IPS-18a (cell line): ENCODE measurements around the gene MAPKAPK3.

Source experiments
- H3K27ac ChIP-seq: one replicate; pipeline ENCODE4 v1.5.1; 2013; ENCODE audit warnings: low read length
- H3K27me3 ChIP-seq: one replicate; pipeline ENCODE4 v1.6.1; 2013; ENCODE audit warnings: mild to moderate bottlenecking, low read length; ENCODE audit not compliant: control insufficient read depth, insufficient read depth
- H3K36me3 ChIP-seq: one replicate; pipeline ENCODE4 v1.6.1; 2013; ENCODE audit warnings: low read depth, low read length; ENCODE audit not compliant: control insufficient read depth
- H3K4me1 ChIP-seq: one replicate; pipeline ENCODE4 v1.6.1; 2013; ENCODE audit warnings: low read depth, low read length; ENCODE audit not compliant: control insufficient read depth
- H3K4me3 ChIP-seq: one replicate; pipeline ENCODE4 v1.5.1; 2013; ENCODE audit warnings: low read length
- H3K9ac ChIP-seq: one replicate; pipeline ENCODE4 v1.6.1; 2013; ENCODE audit warnings: mild to moderate bottlenecking, low read length, moderate library complexity
- H3K9me3 ChIP-seq: one replicate; pipeline ENCODE4 v1.6.1; 2013; ENCODE audit warnings: low read depth, low read length; ENCODE audit not compliant: control insufficient read depth

MAPKAPK3 gene

DNA sequence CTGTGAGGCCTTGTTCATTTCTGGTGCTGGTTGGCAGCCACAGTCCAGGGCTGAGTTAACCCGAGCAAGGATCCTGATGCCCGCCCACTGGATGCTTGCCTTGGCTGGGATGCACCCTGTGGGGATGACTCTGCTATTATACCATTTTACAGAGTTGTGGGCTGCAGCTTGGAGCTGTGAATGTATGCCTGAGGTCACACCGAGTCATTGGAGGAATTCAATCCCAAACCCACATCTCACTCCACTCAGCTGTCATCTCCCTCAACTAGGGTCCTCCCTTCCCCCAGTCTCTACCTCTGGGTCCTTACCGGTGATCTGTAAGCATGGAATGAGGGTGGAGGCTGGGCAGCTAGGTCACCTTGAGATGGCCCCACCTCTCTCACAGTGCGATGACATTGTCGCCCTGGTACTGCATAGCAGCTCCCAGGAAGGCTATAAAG is 22.1 kb downstream of the MAPKAPK3 start:
- H3K27ac ChIP-seq = no peak overlapping the region
- H3K9me3 ChIP-seq = no peaks in the 10 kb centered on the region
- H3K9ac ChIP-seq = no peak overlapping the region
- H3K4me3 ChIP-seq = no peak overlapping the region
- peaks cover 12% of the 10 kb centered on the region for H3K4me1 ChIP-seq
- no peaks in the 10 kb centered on the region for H3K36me3 ChIP-seq
- H3K27me3 ChIP-seq = no peaks in the 10 kb centered on the region

DNA sequence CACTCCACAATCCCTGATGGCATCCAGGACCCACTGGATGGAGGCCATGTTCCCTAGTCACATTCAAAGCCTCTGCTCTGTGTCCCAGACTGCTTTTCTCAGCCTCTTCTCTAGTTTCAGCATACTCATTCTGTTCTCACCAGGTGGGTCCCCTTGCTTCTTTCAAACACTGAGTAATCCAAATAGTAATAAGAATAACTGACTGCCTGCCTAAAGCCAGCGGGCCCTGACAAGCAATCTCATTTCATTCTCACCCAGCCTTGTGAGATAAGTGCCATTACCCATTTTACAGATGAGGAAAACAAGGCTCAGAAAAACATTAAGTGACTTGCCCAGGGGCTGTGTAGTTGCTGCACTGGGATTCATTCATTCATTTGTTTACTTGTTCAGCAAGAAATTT is 25.4 kb downstream of the MAPKAPK3 start:
- no peak overlapping the region for H3K4me3 ChIP-seq
- H3K27ac ChIP-seq = no peak overlapping the region
- peaks cover 6% of the 10 kb centered on the region for H3K36me3 ChIP-seq

DNA sequence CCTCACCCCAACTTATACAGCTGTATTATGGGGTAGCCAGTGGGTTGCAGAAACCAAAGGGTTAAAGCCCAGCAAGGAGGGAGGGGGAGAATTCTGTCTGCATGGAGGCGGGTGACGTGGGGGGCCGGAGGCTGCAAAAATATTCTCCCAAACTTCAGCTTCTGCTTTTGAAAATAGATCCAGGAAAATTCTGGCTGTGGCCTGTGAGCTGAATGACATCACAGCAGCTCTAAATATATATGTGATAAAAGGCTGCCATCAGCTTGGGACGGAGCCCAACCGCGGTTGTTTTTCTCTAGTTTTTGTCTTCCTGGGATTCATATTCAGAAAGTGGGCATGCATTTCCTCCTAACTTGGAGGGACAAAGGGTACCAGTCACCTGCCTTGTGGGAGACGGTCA is 27.6 kb downstream of the MAPKAPK3 start:
- H3K4me1 ChIP-seq = no peaks in the 10 kb centered on the region
- peaks cover 6% of the 10 kb centered on the region for H3K36me3 ChIP-seq

More for the DNA sequence above, 25.4 kb downstream of the MAPKAPK3 start:
- Histone ChIP-seq H3K4me1 (peaks cover 4% of the 10 kb centered on the region), H3K9me3 (no peaks in the 10 kb centered on the region), H3K27me3 (no peaks in the 10 kb centered on the region), H3K9ac (no peak overlapping the region)

DNA sequence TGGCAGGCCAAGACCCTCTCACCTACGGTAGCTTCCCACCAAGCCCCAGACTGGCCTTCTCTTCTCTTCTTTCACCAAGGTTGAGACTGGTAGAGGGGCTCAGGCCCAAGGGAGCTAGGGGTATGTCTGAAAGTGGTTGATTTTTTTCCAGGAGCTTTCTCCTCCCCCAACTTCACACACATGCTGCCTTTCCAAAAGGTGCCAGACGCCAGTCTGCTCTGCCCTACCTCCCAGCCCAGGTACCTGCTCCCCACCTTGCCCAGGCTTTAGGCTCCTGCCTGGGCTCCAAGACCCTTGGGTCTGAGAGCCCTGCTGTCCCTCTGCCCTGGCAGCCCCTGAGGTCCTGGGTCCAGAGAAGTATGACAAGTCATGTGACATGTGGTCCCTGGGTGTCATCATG is 28.4 kb downstream of the MAPKAPK3 start:
- H3K36me3 ChIP-seq = peaks cover 6% of the 10 kb centered on the region
- no peak overlapping the region for H3K4me3 ChIP-seq
- no peaks in the 10 kb centered on the region for H3K9me3 ChIP-seq
- no peak overlapping the region for H3K9ac ChIP-seq
- no peaks in the 10 kb centered on the region for H3K27me3 ChIP-seq
- H3K27ac ChIP-seq = no peak overlapping the region
- no peaks in the 10 kb centered on the region for H3K4me1 ChIP-seq

More for the DNA sequence above, 27.6 kb downstream of the MAPKAPK3 start:
- Histone ChIP-seq H3K9ac (no peak overlapping the region), H3K4me3 (no peak overlapping the region), H3K27me3 (no peaks in the 10 kb centered on the region), H3K9me3 (no peaks in the 10 kb centered on the region), H3K27ac (no peak overlapping the region)

DNA sequence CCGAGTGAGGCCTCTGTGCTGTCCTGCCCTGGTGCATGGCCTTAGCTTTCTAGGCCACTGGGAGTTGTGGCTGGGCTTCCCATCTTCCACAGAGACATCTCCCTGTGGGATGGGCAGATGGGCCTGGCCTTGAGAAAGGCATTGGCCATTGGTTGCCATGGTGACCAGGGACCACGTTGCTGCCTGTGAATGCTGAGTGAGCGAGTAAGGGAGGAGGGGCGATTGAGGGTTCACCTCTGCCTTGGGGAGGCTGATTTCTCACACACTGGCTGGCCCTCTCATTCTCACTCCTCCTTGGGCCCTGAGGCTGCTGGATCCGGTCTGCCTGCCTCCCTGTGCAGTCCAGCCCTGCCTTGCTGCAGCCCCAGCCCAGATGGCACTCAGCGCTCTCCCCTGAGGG is 31.4 kb downstream of the MAPKAPK3 start:
- H3K36me3 ChIP-seq = peaks cover 6% of the 10 kb centered on the region
- no peak overlapping the region for H3K4me3 ChIP-seq
- no peak overlapping the region for H3K9ac ChIP-seq
- no peaks in the 10 kb centered on the region for H3K27me3 ChIP-seq
- H3K4me1 ChIP-seq = peaks cover 13% of the 10 kb centered on the region
- H3K27ac ChIP-seq = no peak overlapping the region
- no peaks in the 10 kb centered on the region for H3K9me3 ChIP-seq

DNA sequence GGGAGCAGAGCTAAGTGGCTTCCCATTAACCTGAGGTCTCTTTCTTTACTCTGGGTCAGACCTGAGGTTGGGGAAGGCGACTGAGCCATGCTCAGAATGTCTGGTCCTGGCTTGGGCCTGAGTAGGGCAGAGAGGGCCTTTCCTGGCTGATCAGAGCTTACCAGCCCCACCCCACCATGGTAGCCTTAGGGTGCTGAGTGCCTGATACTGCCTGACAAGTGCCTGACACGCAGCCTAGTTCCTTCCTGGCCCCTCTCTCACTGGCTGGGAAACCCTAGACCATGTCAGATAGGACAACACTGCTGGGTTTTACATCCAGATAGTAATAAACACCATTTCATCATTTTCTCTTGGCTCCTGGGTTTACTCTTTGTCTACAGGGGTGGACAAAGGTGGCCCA is 32.0 kb downstream of the MAPKAPK3 start:
- peaks cover 6% of the 10 kb centered on the region for H3K36me3 ChIP-seq
- no peak overlapping the region for H3K27ac ChIP-seq

DNA sequence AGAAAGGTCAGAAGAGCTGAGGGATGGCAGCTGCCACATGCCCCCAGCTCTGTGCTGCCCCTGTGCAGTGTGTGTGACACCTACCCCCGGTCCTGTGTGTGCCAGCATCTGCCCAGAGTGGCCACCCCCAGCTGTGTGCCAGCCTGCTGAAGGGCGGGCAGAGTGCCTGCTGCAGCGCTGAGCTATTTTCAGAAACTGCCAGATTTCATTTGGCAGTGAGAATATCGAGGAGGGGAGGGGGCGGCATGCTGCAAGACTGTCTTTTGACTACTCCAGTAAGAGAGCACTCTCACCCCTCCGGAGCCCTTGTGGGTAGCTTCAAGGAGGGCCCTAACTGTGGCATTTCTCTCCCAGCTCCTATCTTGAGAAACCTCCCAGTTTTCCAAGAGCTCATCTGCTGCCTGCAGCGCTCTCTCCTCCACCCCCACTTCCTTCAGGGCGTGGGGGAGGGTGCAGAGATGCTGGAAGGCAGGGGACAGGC is 32.5 kb downstream of the MAPKAPK3 start:
- no peak overlapping the region for H3K4me3 ChIP-seq
- H3K27ac ChIP-seq = no peak overlapping the region
- peaks cover 3% of the 10 kb centered on the region for H3K36me3 ChIP-seq
- no peaks in the 10 kb centered on the region for H3K27me3 ChIP-seq
- peaks cover 13% of the 10 kb centered on the region for H3K4me1 ChIP-seq
- no peaks in the 10 kb centered on the region for H3K9me3 ChIP-seq
- no peak overlapping the region for H3K9ac ChIP-seq

More for the DNA sequence above, 32.0 kb downstream of the MAPKAPK3 start:
- no peak overlapping the region for H3K9ac ChIP-seq
- no peak overlapping the region for H3K4me3 ChIP-seq
- H3K27me3 ChIP-seq = no peaks in the 10 kb centered on the region
- peaks cover 13% of the 10 kb centered on the region for H3K4me1 ChIP-seq
- H3K9me3 ChIP-seq = no peaks in the 10 kb centered on the region

DNA sequence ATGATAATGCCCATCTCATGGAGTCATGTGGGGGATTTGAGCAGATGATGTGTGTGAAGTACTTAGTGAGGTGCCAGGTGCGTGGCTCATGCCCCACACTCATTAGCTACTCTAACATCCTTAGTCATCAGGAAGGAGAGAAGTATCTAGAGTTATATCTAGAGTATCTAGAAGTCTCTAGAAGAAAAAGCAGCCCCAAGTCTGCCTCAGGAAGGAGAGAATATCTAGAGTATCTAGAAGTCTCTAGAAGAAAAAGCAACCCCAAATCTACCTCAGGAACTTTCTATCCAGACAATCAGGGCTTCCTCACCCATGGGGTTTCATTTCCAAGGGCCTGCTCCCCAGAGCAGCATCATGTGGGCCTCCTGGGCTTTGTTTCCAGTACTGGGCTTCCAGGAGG is 33.1 kb downstream of the MAPKAPK3 start:
- H3K9me3 ChIP-seq = no peaks in the 10 kb centered on the region
- H3K9ac ChIP-seq = no peak overlapping the region
- peaks cover 13% of the 10 kb centered on the region for H3K4me1 ChIP-seq
- no peaks in the 10 kb centered on the region for H3K27me3 ChIP-seq
- no peaks in the 10 kb centered on the region for H3K36me3 ChIP-seq
- H3K27ac ChIP-seq = no peak overlapping the region
- no peak overlapping the region for H3K4me3 ChIP-seq

DNA sequence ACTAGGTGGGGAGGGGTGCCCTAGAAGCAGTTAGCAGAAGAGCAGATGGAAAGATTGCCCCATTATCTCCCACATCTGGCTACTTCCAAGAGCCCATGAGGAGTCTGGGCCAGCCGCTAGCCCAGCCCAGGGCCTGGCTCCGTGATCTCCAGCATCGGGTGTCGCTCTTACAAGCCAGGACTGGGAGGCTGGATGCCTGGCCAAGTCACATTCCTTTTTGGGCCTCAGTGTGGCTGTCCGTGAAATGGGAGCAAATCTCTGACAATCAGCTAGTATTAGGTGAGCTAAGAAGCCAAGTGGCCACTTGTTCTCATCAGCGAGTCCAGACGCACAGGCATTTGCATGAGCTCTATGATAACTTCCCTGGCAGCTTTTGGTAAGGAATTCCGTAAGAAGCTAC is 34.5 kb downstream of the MAPKAPK3 start:
- Histone ChIP-seq H3K27ac (no peak overlapping the region), H3K9ac (no peak overlapping the region)

DNA sequence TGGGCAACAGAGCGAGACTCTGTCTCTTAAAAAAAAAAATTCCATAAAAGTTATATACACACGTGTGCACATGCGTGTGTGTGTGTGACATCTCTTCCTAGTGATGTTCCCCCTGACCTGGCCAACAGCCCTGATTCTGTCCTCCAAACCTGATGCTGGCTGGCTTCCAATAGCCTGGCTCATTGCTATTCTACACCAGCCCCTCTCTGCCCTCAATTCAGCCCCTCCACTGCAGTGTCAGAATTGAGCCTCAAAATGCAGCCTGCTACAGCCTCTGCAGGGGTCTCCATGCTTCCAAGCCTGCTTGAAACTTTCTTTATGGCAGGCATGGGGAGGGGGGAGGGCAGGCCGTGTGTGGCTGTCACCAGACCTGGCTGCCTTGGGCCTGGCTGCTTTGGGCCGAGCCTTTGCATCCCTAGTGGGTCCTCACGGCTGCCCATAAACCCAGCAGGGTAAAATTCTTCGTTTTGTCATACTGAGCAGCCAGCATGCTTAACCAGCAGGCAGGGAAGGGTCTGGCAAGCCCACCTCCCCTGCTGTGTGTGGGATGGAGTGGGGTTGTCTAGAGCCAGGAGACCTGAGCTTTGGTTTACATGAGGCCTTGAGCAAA is 35.1 kb downstream of the MAPKAPK3 start:
- H3K27me3 ChIP-seq = no peaks in the 10 kb centered on the region
- no peaks in the 10 kb centered on the region for H3K36me3 ChIP-seq
- no peak overlapping the region for H3K27ac ChIP-seq
- peaks cover 13% of the 10 kb centered on the region for H3K4me1 ChIP-seq
- H3K4me3 ChIP-seq = no peak overlapping the region
- no peaks in the 10 kb centered on the region for H3K9me3 ChIP-seq
- H3K9ac ChIP-seq = no peak overlapping the region

More for the DNA sequence above, 34.5 kb downstream of the MAPKAPK3 start:
- H3K9me3 ChIP-seq = no peaks in the 10 kb centered on the region
- no peaks in the 10 kb centered on the region for H3K27me3 ChIP-seq
- no peaks in the 10 kb centered on the region for H3K36me3 ChIP-seq
- H3K4me3 ChIP-seq = no peak overlapping the region
- H3K4me1 ChIP-seq = peaks cover 13% of the 10 kb centered on the region

DNA sequence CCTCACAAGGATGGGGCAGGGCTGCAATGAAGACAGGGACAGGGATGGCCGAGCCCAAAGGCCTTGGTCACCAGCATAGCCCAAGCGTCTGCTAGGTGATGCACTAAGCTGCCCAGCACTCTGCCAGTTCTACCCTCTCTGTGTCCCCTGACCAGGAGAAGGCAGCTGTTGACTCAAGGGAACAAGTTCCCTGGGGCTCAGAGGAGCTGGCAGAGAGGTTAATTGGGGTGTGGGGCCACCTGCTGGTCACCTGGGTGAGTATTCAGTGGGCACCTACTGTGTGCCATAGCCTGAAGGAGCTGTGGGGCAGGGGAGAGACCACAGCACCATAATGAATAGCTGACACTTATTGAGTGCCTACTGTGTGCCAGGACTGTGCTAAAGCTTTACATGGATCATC is 35.8 kb downstream of the MAPKAPK3 start:
- Histone ChIP-seq H3K4me1 (peaks cover 13% of the 10 kb centered on the region), H3K9me3 (no peaks in the 10 kb centered on the region), H3K4me3 (no peak overlapping the region), H3K27ac (no peak overlapping the region), H3K36me3 (no peaks in the 10 kb centered on the region), H3K27me3 (no peaks in the 10 kb centered on the region), H3K9ac (no peak overlapping the region)

DNA sequence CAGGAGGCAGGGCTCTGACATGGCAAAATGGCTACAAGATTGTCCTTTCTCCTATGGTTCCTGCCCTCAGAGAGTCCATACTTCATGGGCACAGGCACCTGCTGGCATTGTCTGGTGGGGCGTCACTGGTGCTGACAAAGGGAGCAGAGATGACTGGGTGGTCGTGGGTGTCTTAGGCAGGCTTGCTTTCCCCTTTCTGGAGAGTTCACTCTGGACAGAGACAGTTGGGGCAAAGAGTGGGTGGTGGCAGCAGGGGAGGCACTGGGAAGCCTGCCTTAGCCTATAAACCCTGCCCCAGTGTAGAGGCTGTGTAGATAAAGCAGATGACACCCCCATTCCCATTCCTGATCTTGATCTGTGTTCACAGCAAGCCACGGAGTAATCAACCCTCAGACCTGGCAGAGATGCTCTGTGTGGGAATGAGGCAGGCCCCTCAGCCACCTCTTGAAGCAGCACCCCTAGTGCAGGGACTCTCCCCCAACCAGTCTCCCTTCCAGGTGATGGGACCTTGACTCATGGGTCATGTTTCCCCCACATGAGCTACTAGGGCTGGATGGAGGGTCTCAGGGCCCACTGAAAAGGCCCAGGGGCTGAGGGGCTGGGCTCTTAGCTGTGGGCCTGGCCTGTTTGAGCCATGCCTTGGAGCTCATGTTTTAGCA is 37.1 kb downstream of the MAPKAPK3 start:
- H3K9me3 ChIP-seq = no peaks in the 10 kb centered on the region
- no peak overlapping the region for H3K4me3 ChIP-seq
- H3K9ac ChIP-seq = no peak overlapping the region
- H3K27ac ChIP-seq = no peak overlapping the region
- H3K4me1 ChIP-seq = peaks cover 13% of the 10 kb centered on the region
- H3K36me3 ChIP-seq = no peaks in the 10 kb centered on the region
- no peaks in the 10 kb centered on the region for H3K27me3 ChIP-seq
